Left lung (tissue), 10 donors: ENCODE data around the gene PCSK5. TPM values are rescaled to one million over a fixed set of nuclear protein-coding genes. Genes with fewer than 3 reads are reported as not detected.
"Not testable (repeated sequence)": the region's sequence is repeated elsewhere in the genome, so short reads cannot be mapped to it uniquely, and the experiment has no call there.

Experiments used
- ATAC-seq: fragments of 200-7000 bp; cut with Tn5 transposase; one replicate; pipeline ENCODE4 v1.9.1; 2020; ENCODE audit warnings: moderate library complexity
- DNase-seq, 4 donors: peaks; one replicate each; pipeline ENCODE4 v3.0.0-alpha.2; 2013 to 2020
- H3K27ac ChIP-seq, 2 donors: fragments of 200-600 bp; sonication (generic) in 1 of 2; one replicate each; pipeline versions ENCODE4 v1.5.0 to v1.8.0; 2020 to 2021
- H3K27me3 ChIP-seq, 2 donors: fragments of 200-600 bp; sonication (generic) in 1 of 2; one replicate each; pipeline versions ENCODE4 v1.5.0 to v1.8.0; 2020 to 2021
- H3K36me3 ChIP-seq, 2 donors: fragments of 200-600 bp; sonication (generic) in 1 of 2; one replicate each; pipeline versions ENCODE4 v1.5.0 to v1.8.0; 2020 to 2021
- H3K4me1 ChIP-seq, 2 donors: fragments of 200-600 bp; one replicate each; pipeline ENCODE4 v1.8.0; 2021
- H3K4me3 ChIP-seq, 2 donors: fragments of 200-600 bp; sonication (generic) in 1 of 2; one replicate each; pipeline versions ENCODE4 v1.5.0 to v1.8.0; 2020 to 2021; ENCODE audit warnings: mild to moderate bottlenecking in 1 of 2
- H3K9me3 ChIP-seq, 2 donors: fragments of 200-600 bp; sonication (generic) in 1 of 2; one replicate each; pipeline versions ENCODE4 v1.5.0 to v1.8.0; 2020 to 2021
- CTCF ChIP-seq, 2 donors: fragments of 200-600 bp; sonication (generic) in 1 of 2; IDR thresholded peaks; one replicate each; pipeline versions ENCODE4 v1.5.0 to v1.8.0; 2021; ENCODE audit warnings: antibody characterized with exemption in 2 of 2
- intact Hi-C, 2 donors: fragments of 100-400 bp; cut with DNase I; formaldehyde crosslinking; loops; one replicate each; pipeline versions ENCODE4 v1.11.2 to v1.14.2; 2022
- polyA plus RNA-seq, 6 donors: library from polyadenylated mRNA; unstranded; fragments of 120-200 nt; gene quantifications; one replicate each; pipeline ENCODE4 v1.2.1, GENCODE V29; 2013; ENCODE audit not compliant: insufficient read length in 6 of 6
- total RNA-seq, 2 donors: library from RNA; stranded (reverse); fragmentation: NEBNext Ultra II Directional; extraction: Animal tissue kit (Norgen Biotek cat#: 25700); gene quantifications; one replicate each; pipeline ENCODE4 v1.2.1, GENCODE V29; 2021
- donor health status: DM: no; HTN: yes; CAD: no.
- donor health status: DM: no; HTN: no; CAD: no.

Gene PCSK5
- total and polyA plus RNA-seq, 8 donors, result 6.8 to 20.3 (median 11.3) TPM

DNA sequence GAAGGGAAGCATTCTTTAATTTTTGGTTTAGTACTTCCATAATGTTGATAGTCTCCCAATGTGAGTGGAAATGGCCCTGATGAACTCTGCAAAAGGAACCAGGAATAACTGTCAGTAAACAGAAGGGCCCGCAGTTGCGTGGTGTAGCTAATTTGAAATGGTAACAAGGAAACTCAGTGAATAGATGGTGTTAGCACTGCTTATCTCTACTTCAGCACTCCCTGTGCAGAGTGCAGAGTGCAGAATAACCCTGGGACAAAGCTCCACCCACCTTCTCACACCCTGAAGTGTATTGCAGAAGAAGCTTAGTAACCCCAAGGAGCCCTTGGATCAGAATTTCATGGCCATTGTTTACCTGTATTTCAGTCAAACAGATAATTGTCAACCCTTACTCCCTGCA lies 158.9 kb downstream of the PCSK5 start:
- TF ChIP-seq CTCF (IDR thresholded peaks at IDR 0.05), result no peak
- no peaks in the 10 kb centered on the region for H3K4me1 ChIP-seq
- H3K27me3 ChIP-seq, result no peaks in the 10 kb centered on the region
- no peaks in the 10 kb centered on the region for H3K36me3 ChIP-seq
- intact Hi-C loops, result no loop called here
- H3K9me3 ChIP-seq, result no peaks in the 10 kb centered on the region
- no peak overlapping the region for H3K27ac ChIP-seq
- H3K4me3 ChIP-seq, result no peak overlapping the region
- ATAC-seq (peak; percentile 94), DNase-seq (no peak)

GRCh38 chr9:76067696-76068095 lies 177.2 kb downstream of the PCSK5 start:
- Histone ChIP-seq H3K27me3 (no peaks in the 10 kb centered on the region), H3K4me1 (no peaks in the 10 kb centered on the region), H3K27ac (no peak overlapping the region), H3K9me3 (no peaks in the 10 kb centered on the region), H3K4me3 (no peak overlapping the region), H3K36me3 (peaks cover 0 to 6% of the 10 kb centered on the region in 2 donors)
- DNase-seq, result peak in 2 of 4 donors; percentile 42 to 56
- intact Hi-C loops, result no loop called here
- ATAC-seq, result no peak
- no peak for TF ChIP-seq CTCF (IDR thresholded peaks at IDR 0.05)

GRCh38 chr9:76077537-76077936 lies 187.1 kb downstream of the PCSK5 start:
- no peaks in the 10 kb centered on the region for H3K27me3 ChIP-seq
- ATAC-seq, result no peak
- no peak overlapping the region for H3K4me3 ChIP-seq
- H3K4me1 ChIP-seq, result no peaks in the 10 kb centered on the region
- peaks cover 0 to 6% of the 10 kb centered on the region in 2 donors for H3K36me3 ChIP-seq
- intact Hi-C loops, result no loop called here
- no peak overlapping the region for H3K27ac ChIP-seq
- peaks cover 0 to 9% of the 10 kb centered on the region in 2 donors for H3K9me3 ChIP-seq
- no peak for TF ChIP-seq CTCF (IDR thresholded peaks at IDR 0.05)
- DNase-seq, result no peak

DNA sequence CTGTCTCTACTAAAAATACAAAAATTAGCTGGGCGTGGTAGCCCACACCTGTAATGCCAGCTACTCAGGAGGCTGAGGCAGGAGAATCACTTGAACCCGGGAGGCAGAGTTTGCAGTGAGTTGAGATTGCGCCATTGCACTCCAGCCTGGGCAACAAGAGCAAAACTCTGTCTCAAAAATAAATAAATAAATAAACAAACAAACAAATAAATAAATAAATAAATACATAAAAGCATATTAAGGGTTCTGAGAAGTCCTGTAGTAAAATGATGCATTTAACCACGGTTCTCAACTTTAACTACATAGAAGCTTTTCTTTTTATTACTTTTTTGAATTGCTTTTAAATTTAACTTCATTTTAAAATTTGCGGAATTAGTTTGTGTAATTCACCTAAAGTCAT lies 190.8 kb downstream of the PCSK5 start:
- H3K9me3 ChIP-seq, H3K4me1 ChIP-seq, ATAC-seq, H3K4me3 ChIP-seq, H3K36me3 ChIP-seq, H3K27me3 ChIP-seq, DNase-seq, H3K27ac ChIP-seq, intact Hi-C loops: not testable (repeated sequence)

- Histone ChIP-seq H3K4me3 (no peak overlapping the region), H3K9me3 (peaks cover 0 to 9% of the 10 kb centered on the region in 2 donors), H3K27me3 (no peaks in the 10 kb centered on the region), H3K36me3 (peaks cover 0 to 6% of the 10 kb centered on the region in 2 donors), H3K4me1 (peaks cover 0 to 9% of the 10 kb centered on the region in 2 donors), H3K27ac (no peak overlapping the region)
- no peak for ATAC-seq
- intact Hi-C loops, result no loop called here
- DNase-seq, result no peak
- TF ChIP-seq CTCF (IDR thresholded peaks at IDR 0.05), result no peak
Observed at GRCh38 chr9:76082057-76082456, 191.6 kb downstream of the PCSK5 start.

GRCh38 chr9:76085596-76085995 lies 195.1 kb downstream of the PCSK5 start:
- Histone ChIP-seq H3K4me3 (no peak overlapping the region), H3K36me3 (no peaks in the 10 kb centered on the region), H3K4me1 (peaks cover 0 to 9% of the 10 kb centered on the region in 2 donors), H3K9me3 (no peaks in the 10 kb centered on the region), H3K27ac (no peak overlapping the region), H3K27me3 (no peaks in the 10 kb centered on the region)
- peak in 1 of 4 donors; percentile 43 for DNase-seq
- peak; percentile 94 for ATAC-seq
- no peak for TF ChIP-seq CTCF (IDR thresholded peaks at IDR 0.05)
- intact Hi-C loops, result no loop called here
